HepG2 (cell line): ENCODE data around the gene MYL6B. TPM values are rescaled to one million over a fixed set of nuclear protein-coding genes. Genes with fewer than 3 reads are reported as not detected.

Experiments used
- JARID2 ChIP-seq: sonication (generic); formaldehyde crosslinking; IDR thresholded peaks from 2 replicates; pipeline ENCODE4 v1.8.1; 2023; ENCODE audit warnings: missing genetic modification reagents, inconsistent platforms; ENCODE audit not compliant: insufficient replicate concordance
- KLF13 ChIP-seq: sonication (generic); formaldehyde crosslinking; IDR thresholded peaks from 2 replicates; pipeline ENCODE4 v1.4.0; 2020; ENCODE audit warnings: mild to moderate bottlenecking, missing genetic modification reagents
- MEIS1 ChIP-seq: sonication (generic); formaldehyde crosslinking; IDR thresholded peaks from 2 replicates; pipeline ENCODE4 v1.9.0; 2021; ENCODE audit warnings: mild to moderate bottlenecking, missing genetic modification reagents, moderate library complexity, borderline replicate concordance
- NFKB2 ChIP-seq: sonication (generic); formaldehyde crosslinking; IDR thresholded peaks from 2 replicates; pipeline ENCODE4 v1.4.0; 2020; ENCODE audit warnings: missing genetic modification reagents, borderline replicate concordance
- PAF1 ChIP-seq: IDR thresholded peaks from 2 replicates; pipeline ENCODE4 v1.6.1; 2016; ENCODE audit warnings: missing genetic modification reagents, missing compliant biosample characterization
- SRSF9 ChIP-seq: fragments of 200-400 bp; formaldehyde crosslinking; IDR thresholded peaks from 2 replicates; pipeline ENCODE4 v1.6.1; 2018; ENCODE audit warnings: borderline replicate concordance, mild to moderate bottlenecking, low read depth, low read length; ENCODE audit not compliant: insufficient read depth, poor library complexity, severe bottlenecking
- TFE3 ChIP-seq: IDR thresholded peaks from 2 replicates; pipeline ENCODE4 v1.6.1; 2016
- ZNF256 ChIP-seq: sonication (generic); formaldehyde crosslinking; conservative IDR thresholded peaks from 2 replicates; pipeline ENCODE4 v1.4.0; 2020; ENCODE audit warnings: missing genetic modification reagents
- ZNF605 ChIP-seq: sonication (generic); formaldehyde crosslinking; IDR thresholded peaks from 2 replicates; pipeline ENCODE4 v1.8.0; 2022; ENCODE audit warnings: mild to moderate bottlenecking, missing genetic modification reagents
- ZNF619 ChIP-seq: sonication (generic); formaldehyde crosslinking; IDR thresholded peaks from 2 replicates; pipeline ENCODE4 v1.4.0; 2020; ENCODE audit warnings: mild to moderate bottlenecking, missing genetic modification reagents
- ZNF646 ChIP-seq: sonication (generic); formaldehyde crosslinking; IDR thresholded peaks from 2 replicates; pipeline ENCODE4 v1.9.0; 2021; ENCODE audit warnings: mild to moderate bottlenecking, missing genetic modification reagents
- ZNF83 ChIP-seq: sonication (generic); formaldehyde crosslinking; IDR thresholded peaks from 2 replicates; pipeline ENCODE4 v1.4.0; 2020; ENCODE audit warnings: missing genetic modification reagents, mild to moderate bottlenecking, borderline replicate concordance
- ZNF841 ChIP-seq: sonication (generic); formaldehyde crosslinking; IDR thresholded peaks from 2 replicates; pipeline ENCODE4 v1.8.1; 2023; ENCODE audit warnings: missing genetic modification reagents, borderline replicate concordance
- polyA plus RNA-seq, 8 experiments: library from polyadenylated mRNA; depleted of rRNA in 3 of 8; stranded (reverse) in 7 of 8; unstranded in 1 of 8; fragments of >200 nt; fragmentation: Illumina TruSeq in 4 of 8; extraction: Trizol in 4 of 8; gene quantifications; 2 replicates each; pipeline versions ENCODE4 v1.2.1 to v1.2.3, GENCODE V29; 2011 to 2016; ENCODE audit warnings: low read depth in 4 of 8, missing spikeins in 1 of 8, mixed read lengths in 1 of 8; ENCODE audit not compliant: insufficient read depth in 1 of 8
- total RNA-seq, 5 experiments: library from RNA; depleted of rRNA; stranded (reverse); fragments of >200 nt; fragmentation: Illumina TruSeq; extraction: Trizol; gene quantifications; 2 replicates each; pipeline ENCODE4 v1.2.3, GENCODE V29; 2016; ENCODE audit warnings: low read depth in 1 of 5
- TF ChIP-seq, protein P1 (sequence below): sonication (generic); formaldehyde crosslinking; IDR thresholded peaks from 2 replicates; pipeline ENCODE4 v1.8.1; 2023; ENCODE audit warnings: mild to moderate bottlenecking, inconsistent platforms, moderate library complexity, missing genetic modification reagents, borderline replicate concordance
- TF ChIP-seq, protein P2 (sequence below): sonication (generic); formaldehyde crosslinking; IDR thresholded peaks from 2 replicates; pipeline ENCODE4 v1.4.0; 2020; ENCODE audit warnings: missing genetic modification reagents, borderline replicate concordance

MYL6B gene
- total and polyA plus RNA-seq, 2 of the 13 experiments (the other 11 are each of a cell fraction or from before 2014, with no cell fraction given): 75.7 to 88.7 TPM

GRCh38 chr12:56117778-56118687, 34.4 kb upstream of the MYL6B start, which contains the start of gene ZC3H10 (continued):
- TF ChIP-seq PAF1 (CRISPR knock-in tag) (peak; percentile 99), ZNF646 (no peak), NFKB2 (CRISPR knock-in tag) (peak; percentile 87; the same call in 1 of the 2 replicates), TFE3 (CRISPR knock-in tag) (no peak; the same call in 1 of the 2 replicates), KLF13 (CRISPR knock-in tag) (no peak), ZNF605 (peak; percentile 91), MEIS1 (CRISPR knock-in tag) (no peak; the same call in 1 of the 2 replicates), ZNF619 (CRISPR knock-in tag) (no peak; the same call in 1 of the 2 replicates), SRSF9 (no peak), ZNF256 (CRISPR knock-in tag) (0 out of 2 replicates have a peak, but pooled peaks have one; percentile 28), ZNF841 (CRISPR knock-in tag) (no peak), ZNF83 (CRISPR knock-in tag) (no peak), JARID2 (CRISPR knock-in tag) (no peak)
- TF ChIP-seq, protein P1, sequence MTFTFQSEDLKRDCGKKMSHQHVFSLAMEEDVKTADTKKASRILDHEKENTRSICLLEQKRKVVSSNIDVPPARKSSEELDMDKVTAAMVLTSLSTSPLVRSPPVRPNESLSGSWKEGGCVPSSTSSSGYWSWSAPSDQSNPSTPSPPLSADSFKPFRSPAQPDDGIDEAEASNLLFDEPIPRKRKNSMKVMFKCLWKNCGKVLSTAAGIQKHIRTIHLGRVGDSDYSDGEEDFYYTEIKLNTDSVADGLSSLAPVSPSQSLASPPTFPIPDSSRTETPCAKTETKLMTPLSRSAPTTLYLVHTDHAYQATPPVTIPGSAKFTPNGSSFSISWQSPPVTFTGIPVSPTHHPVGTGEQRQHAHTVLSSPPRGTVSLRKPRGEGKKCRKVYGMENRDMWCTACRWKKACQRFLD (CRISPR knock-in tag): no peak
- TF ChIP-seq, protein P2, sequence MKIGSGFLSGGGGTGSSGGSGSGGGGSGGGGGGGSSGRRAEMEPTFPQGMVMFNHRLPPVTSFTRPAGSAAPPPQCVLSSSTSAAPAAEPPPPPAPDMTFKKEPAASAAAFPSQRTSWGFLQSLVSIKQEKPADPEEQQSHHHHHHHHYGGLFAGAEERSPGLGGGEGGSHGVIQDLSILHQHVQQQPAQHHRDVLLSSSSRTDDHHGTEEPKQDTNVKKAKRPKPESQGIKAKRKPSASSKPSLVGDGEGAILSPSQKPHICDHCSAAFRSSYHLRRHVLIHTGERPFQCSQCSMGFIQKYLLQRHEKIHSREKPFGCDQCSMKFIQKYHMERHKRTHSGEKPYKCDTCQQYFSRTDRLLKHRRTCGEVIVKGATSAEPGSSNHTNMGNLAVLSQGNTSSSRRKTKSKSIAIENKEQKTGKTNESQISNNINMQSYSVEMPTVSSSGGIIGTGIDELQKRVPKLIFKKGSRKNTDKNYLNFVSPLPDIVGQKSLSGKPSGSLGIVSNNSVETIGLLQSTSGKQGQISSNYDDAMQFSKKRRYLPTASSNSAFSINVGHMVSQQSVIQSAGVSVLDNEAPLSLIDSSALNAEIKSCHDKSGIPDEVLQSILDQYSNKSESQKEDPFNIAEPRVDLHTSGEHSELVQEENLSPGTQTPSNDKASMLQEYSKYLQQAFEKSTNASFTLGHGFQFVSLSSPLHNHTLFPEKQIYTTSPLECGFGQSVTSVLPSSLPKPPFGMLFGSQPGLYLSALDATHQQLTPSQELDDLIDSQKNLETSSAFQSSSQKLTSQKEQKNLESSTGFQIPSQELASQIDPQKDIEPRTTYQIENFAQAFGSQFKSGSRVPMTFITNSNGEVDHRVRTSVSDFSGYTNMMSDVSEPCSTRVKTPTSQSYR (CRISPR knock-in tag): no peak
